ENCODE data around the gene ADAMTS2. TPM values are rescaled to one million over a fixed set of nuclear protein-coding genes. Genes with fewer than 3 reads are reported as not detected.
A peak's percentile ranks its signal among the peaks of the same experiment; 100 is the strongest.

Gene ADAMTS2
- total RNA-seq, 4 donors from 2014 or later, result 2.3 to 10.6 (median 3.0) TPM

- WGBS, 2 donors, result 82 to 92% methylated on average over 6 to 7 of the region's 7 CpGs
- TF ChIP-seq, protein P1, sequence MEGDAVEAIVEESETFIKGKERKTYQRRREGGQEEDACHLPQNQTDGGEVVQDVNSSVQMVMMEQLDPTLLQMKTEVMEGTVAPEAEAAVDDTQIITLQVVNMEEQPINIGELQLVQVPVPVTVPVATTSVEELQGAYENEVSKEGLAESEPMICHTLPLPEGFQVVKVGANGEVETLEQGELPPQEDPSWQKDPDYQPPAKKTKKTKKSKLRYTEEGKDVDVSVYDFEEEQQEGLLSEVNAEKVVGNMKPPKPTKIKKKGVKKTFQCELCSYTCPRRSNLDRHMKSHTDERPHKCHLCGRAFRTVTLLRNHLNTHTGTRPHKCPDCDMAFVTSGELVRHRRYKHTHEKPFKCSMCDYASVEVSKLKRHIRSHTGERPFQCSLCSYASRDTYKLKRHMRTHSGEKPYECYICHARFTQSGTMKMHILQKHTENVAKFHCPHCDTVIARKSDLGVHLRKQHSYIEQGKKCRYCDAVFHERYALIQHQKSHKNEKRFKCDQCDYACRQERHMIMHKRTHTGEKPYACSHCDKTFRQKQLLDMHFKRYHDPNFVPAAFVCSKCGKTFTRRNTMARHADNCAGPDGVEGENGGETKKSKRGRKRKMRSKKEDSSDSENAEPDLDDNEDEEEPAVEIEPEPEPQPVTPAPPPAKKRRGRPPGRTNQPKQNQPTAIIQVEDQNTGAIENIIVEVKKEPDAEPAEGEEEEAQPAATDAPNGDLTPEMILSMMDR (IDR thresholded peaks at IDR 0.05), result no peak
- TF ChIP-seq POLR2A (IDR thresholded peaks at IDR 0.05), result no peak
- DNase-seq (ENCODE audit: low spot score in 2 of 2), result peak in 1 of 2 donors; percentile 77
- intact Hi-C loops (cut with DNase I; ENCODE audit: low total_unique reads), result no loop called here
- no peak overlapping the region for H3K4me3 ChIP-seq (ENCODE audit: low read depth, poor library complexity, severe bottlenecking)
Observed at GRCh38 chr5:179273073-179273435, 72.2 kb downstream of the ADAMTS2 start.

- peak in 1 of 2 donors; percentile 81 for DNase-seq (ENCODE audit: low spot score in 2 of 2)
- intact Hi-C loops (cut with DNase I; ENCODE audit: low total_unique reads), result no loop called here
- H3K4me3 ChIP-seq (ENCODE audit: low read depth, poor library complexity, severe bottlenecking), result no peak overlapping the region
- WGBS, 2 donors, result 87 to 88% methylated on average over 14 to 15 of the region's 19 CpGs
- TF ChIP-seq POLR2A (IDR thresholded peaks at IDR 0.05), result no peak
- TF ChIP-seq, protein P1 (IDR thresholded peaks at IDR 0.05), result no peak
Observed at GRCh38 chr5:179272326-179273072, 72.8 kb downstream of the ADAMTS2 start.

- peak in 1 of 2 donors; percentile 78 for DNase-seq (ENCODE audit: low spot score in 2 of 2)
Observed at GRCh38 chr5:179271821-179272325, 73.4 kb downstream of the ADAMTS2 start.

GRCh38 chr5:179271428-179271734 is 73.9 kb downstream of the ADAMTS2 start:
- DNase-seq (ENCODE audit: low spot score in 2 of 2), result no peak
- intact Hi-C loops (cut with DNase I; ENCODE audit: low total_unique reads), result no loop called here
- WGBS, 2 donors, result 77 to 87% methylated on average over 7 to 8 of the region's 8 CpGs
- no peak overlapping the region for H3K4me3 ChIP-seq (ENCODE audit: low read depth, poor library complexity, severe bottlenecking)
- no peak for TF ChIP-seq POLR2A (IDR thresholded peaks at IDR 0.05)
- TF ChIP-seq, protein P1 (IDR thresholded peaks at IDR 0.05), result no peak

More at GRCh38 chr5:179271821-179272325, 73.4 kb downstream of the ADAMTS2 start:
- TF ChIP-seq, protein P1 (IDR thresholded peaks at IDR 0.05), result no peak
- no peak for TF ChIP-seq POLR2A (IDR thresholded peaks at IDR 0.05)
- 74 to 78% methylated on average over 9 to 13 of the region's 13 CpGs for WGBS, 2 donors
- H3K4me3 ChIP-seq (ENCODE audit: low read depth, poor library complexity, severe bottlenecking), result no peak overlapping the region
- intact Hi-C loops (cut with DNase I; ENCODE audit: low total_unique reads), result no loop called here

DNA sequence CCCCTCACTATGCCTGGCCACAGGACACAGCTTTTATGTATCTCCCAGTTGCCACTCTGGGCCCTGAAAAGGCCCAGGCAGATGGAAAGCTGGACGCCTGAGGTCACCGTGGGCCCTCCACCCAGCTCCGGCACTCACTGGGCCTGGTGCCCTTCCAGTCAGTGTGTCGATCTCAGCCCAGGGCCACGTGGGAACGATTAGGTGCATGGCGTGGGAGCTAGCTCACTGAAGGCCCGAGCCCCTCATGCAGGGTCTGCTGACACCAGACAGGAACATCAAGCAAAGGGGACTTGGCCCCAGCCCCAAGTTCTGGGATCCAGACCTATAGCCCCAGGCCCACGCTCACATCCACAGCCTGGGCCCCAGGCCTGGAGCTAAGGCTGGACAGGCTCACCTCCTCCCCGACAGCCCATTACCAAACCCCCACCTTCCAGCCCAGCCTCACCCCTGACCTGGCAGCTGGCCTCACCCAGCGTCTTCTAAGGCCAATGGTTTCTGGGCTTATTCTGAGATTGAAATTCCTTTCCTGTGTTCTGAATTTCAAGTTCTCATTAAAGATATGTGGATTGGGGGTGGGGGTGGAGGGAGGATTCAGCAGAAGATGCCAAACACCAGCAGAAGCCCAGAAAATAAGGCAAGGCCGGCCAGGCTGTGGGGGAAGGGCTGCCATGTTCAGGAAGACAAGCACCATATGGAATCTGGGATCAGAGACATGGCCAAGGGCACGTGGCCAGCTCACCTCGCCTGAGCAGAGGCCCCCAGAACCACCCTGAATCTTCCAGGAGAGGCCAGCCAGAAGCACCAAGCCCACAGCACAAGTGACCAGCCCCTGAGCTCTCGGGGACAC is 74.5 kb downstream of the ADAMTS2 start:
- TF ChIP-seq POLR2A (IDR thresholded peaks at IDR 0.05), result no peak
- TF ChIP-seq, protein P1 (IDR thresholded peaks at IDR 0.05), result no peak
- H3K4me3 ChIP-seq (ENCODE audit: low read depth, poor library complexity, severe bottlenecking), result no peak overlapping the region
- DNase-seq (ENCODE audit: low spot score in 2 of 2), result peak in 1 of 2 donors; percentile 89
- intact Hi-C loops (cut with DNase I; ENCODE audit: low total_unique reads), result no loop called here
- WGBS, 2 donors, result 59 to 66% methylated on average over 10 to 15 of the region's 15 CpGs

Data from lower leg skin (tissue), 4 donors.